Adrenal gland (tissue), 5 donors: Measurements from ENCODE around the gene LINC00305.

Source experiments
- POLR2A ChIP-seq, 2 donors: fragments of 450-650 bp; IDR thresholded peaks; one replicate each; pipeline ENCODE4 v1.6.1; 2017; ENCODE audit warnings: antibody characterized with exemption in 2 of 2, mild to moderate bottlenecking in 2 of 2, moderate library complexity in 1 of 2
- TF ChIP-seq, protein P1 (sequence below), 6 experiments: fragments of 450-650 bp in 4 of 6; fragments of 200-600 bp in 2 of 6; sonication (generic) in 1 of 6; IDR thresholded peaks; 1 replicate in 5 of 6; 2 replicates in 1 of 6; pipeline versions ENCODE4 v1.5.1 to v1.8.0; 2016 to 2021; ENCODE audit warnings: antibody characterized with exemption in 6 of 6, mild to moderate bottlenecking in 2 of 6, moderate library complexity in 1 of 6
- donor health status: DM: no; HTN: no; CAD: no.

GRCh38 chr18:64167408-64167925 lies 18.6 kb upstream of the LINC00305 start:
- TF ChIP-seq, protein P1, sequence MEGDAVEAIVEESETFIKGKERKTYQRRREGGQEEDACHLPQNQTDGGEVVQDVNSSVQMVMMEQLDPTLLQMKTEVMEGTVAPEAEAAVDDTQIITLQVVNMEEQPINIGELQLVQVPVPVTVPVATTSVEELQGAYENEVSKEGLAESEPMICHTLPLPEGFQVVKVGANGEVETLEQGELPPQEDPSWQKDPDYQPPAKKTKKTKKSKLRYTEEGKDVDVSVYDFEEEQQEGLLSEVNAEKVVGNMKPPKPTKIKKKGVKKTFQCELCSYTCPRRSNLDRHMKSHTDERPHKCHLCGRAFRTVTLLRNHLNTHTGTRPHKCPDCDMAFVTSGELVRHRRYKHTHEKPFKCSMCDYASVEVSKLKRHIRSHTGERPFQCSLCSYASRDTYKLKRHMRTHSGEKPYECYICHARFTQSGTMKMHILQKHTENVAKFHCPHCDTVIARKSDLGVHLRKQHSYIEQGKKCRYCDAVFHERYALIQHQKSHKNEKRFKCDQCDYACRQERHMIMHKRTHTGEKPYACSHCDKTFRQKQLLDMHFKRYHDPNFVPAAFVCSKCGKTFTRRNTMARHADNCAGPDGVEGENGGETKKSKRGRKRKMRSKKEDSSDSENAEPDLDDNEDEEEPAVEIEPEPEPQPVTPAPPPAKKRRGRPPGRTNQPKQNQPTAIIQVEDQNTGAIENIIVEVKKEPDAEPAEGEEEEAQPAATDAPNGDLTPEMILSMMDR (IDR thresholded peaks at IDR 0.05), result no peak
- no peak for TF ChIP-seq POLR2A (IDR thresholded peaks at IDR 0.05)
